ENCODE data around the gene SLC35F3. TPM values are rescaled to one million over a fixed set of nuclear protein-coding genes. Genes with fewer than 3 reads are reported as not detected.

The SLC35F3 gene
- total RNA-seq, 1 donor from 2014 or later, result not detected

DNA sequence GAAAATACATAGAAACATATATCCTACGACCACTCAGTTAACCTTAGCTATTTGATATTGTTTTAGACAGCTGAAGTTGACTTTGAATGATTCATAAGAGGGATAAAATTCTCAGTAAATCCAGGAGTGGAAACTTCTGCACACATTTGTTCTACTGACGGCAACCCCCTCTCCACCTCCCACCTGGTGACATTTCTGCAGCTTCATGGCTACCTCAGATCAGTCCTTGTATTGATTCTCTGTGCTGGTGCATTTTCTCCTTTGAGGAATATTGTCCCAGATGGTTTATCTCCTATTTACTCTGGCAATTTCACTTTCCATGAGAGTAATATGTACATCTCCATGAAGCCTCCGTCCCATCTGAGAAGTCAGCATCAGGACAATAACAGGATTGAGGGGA lies 411.1 kb downstream of the SLC35F3 start:
- ChIA-PET CTCF (no interaction called here), POLR2A (no interaction called here)
- TF ChIP-seq, protein P1, sequence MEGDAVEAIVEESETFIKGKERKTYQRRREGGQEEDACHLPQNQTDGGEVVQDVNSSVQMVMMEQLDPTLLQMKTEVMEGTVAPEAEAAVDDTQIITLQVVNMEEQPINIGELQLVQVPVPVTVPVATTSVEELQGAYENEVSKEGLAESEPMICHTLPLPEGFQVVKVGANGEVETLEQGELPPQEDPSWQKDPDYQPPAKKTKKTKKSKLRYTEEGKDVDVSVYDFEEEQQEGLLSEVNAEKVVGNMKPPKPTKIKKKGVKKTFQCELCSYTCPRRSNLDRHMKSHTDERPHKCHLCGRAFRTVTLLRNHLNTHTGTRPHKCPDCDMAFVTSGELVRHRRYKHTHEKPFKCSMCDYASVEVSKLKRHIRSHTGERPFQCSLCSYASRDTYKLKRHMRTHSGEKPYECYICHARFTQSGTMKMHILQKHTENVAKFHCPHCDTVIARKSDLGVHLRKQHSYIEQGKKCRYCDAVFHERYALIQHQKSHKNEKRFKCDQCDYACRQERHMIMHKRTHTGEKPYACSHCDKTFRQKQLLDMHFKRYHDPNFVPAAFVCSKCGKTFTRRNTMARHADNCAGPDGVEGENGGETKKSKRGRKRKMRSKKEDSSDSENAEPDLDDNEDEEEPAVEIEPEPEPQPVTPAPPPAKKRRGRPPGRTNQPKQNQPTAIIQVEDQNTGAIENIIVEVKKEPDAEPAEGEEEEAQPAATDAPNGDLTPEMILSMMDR (IDR thresholded peaks at IDR 0.05), result no peak
- intact Hi-C loops (cut with micrococcal nuclease), result no loop called here
- Mint-ChIP-seq H3K4me3 (no peak overlapping the region), H3K9me3 (no peaks in the 10 kb centered on the region), H3K4me1 (peaks cover 14% of the 10 kb centered on the region), H3K27ac (no peak overlapping the region), H3K27me3 (peaks cover 47% of the 10 kb centered on the region), H3K36me3 (ENCODE audit: low read depth) (no peaks in the 10 kb centered on the region)
- ATAC-seq (ENCODE audit: low read depth) (no peak), DNase-seq (no peak)

- H3K36me3 Mint-ChIP-seq (ENCODE audit: low read depth), result no peaks in the 10 kb centered on the region
- POLR2A ChIA-PET, result no interaction called here
- no peak overlapping the region for H3K27ac Mint-ChIP-seq
- no peaks in the 10 kb centered on the region for H3K9me3 Mint-ChIP-seq
- peaks cover 42% of the 10 kb centered on the region for H3K27me3 Mint-ChIP-seq
- CTCF ChIA-PET, result no interaction called here
- H3K4me3 Mint-ChIP-seq, result no peak overlapping the region
- peaks cover 14% of the 10 kb centered on the region for H3K4me1 Mint-ChIP-seq
- ATAC-seq (ENCODE audit: low read depth) (no peak), DNase-seq (no peak)
- intact Hi-C loops (cut with micrococcal nuclease), result no loop called here
- TF ChIP-seq, protein P1 (IDR thresholded peaks at IDR 0.05), result no peak
These were observed 412.0 kb downstream of the SLC35F3 start for GRCh38 chr1:234316486-234316885.

DNA sequence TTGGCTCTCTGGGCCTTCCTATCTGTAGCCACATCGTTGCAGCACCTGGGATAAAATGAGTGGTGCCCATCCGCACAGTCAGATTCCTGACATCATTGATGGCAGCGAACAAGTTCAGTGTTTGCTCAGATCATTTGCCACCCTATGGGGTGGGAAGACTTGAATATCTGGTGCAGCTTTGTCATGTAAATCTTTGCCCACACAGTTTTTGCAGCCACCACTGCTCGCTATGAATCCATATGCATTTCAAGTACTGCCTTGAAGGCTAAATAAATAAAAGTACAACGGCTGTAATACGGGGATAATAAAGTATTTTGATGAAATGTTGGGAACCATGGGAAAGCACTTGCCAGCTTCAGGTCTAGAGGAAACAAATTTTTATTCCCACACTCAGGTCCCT lies 412.5 kb downstream of the SLC35F3 start:
- H3K9me3 Mint-ChIP-seq, result no peaks in the 10 kb centered on the region
- no peak overlapping the region for H3K27ac Mint-ChIP-seq
- ATAC-seq (ENCODE audit: low read depth) (no peak), DNase-seq (no peak)
- no peaks in the 10 kb centered on the region for H3K36me3 Mint-ChIP-seq (ENCODE audit: low read depth)
- ChIA-PET POLR2A (no interaction called here), CTCF (no interaction called here)
- peaks cover 14% of the 10 kb centered on the region for H3K4me1 Mint-ChIP-seq
- intact Hi-C loops (cut with micrococcal nuclease), result no loop called here
- peaks cover 42% of the 10 kb centered on the region for H3K27me3 Mint-ChIP-seq
- no peak overlapping the region for H3K4me3 Mint-ChIP-seq
- TF ChIP-seq, protein P1 (IDR thresholded peaks at IDR 0.05), result no peak

DNA sequence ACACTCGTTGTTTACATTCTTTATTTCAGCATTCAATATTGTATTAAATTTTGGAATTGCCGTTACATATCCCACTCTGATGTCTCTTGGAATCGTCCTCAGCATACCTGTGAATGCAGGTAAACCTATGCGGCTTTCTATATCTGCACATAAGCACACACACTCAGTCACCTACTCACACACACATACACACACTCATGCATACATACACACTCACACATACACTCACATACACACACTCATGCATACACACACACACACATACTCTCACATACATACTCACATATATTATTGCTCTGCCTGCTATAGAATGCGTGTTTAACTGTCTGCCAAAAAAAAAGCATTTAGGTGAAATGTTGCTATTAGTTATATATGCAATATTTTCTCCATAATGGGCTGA lies 415.6 kb downstream of the SLC35F3 start:
- Mint-ChIP-seq H3K4me1 (peaks cover 19% of the 10 kb centered on the region), H3K27me3 (peaks cover 45% of the 10 kb centered on the region), H3K36me3 (ENCODE audit: low read depth) (no peaks in the 10 kb centered on the region), H3K9me3 (no peaks in the 10 kb centered on the region), H3K4me3 (no peak overlapping the region), H3K27ac (no peak overlapping the region)
- ChIA-PET POLR2A (no interaction called here), CTCF (interaction anchor here (2.1 kb wide), 1 partner anchor 10 kb away, joined by 12 read pairs; no protein-coding TSS in a partner anchor)
- DNase-seq (no peak), ATAC-seq (ENCODE audit: low read depth) (no peak)
- intact Hi-C loops (cut with micrococcal nuclease), result no loop called here
- TF ChIP-seq, protein P1 (IDR thresholded peaks at IDR 0.05), result no peak

DNA sequence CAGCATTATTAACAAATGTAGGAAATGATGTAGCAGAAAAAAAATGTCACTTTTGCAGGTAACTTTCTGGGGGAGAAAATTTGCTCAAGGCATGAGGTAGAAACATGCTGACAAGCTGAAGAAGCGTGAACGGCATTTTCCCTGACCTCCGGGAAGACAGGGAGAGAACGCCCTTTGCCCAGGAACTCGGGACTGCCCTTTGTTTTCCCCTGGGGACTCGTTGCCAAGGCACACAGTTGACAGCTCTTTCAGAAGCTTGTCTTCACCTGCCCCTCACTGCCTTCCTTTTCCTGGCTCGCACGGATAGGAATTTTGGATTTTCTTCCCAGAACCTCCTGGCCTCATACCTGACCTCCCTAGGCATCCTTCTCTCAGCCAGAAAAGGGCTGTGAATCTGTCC lies 416.1 kb downstream of the SLC35F3 start:
- ATAC-seq (ENCODE audit: low read depth) (no peak), DNase-seq (no peak)
- Mint-ChIP-seq H3K27me3 (peaks cover 45% of the 10 kb centered on the region), H3K9me3 (no peaks in the 10 kb centered on the region), H3K27ac (no peak overlapping the region), H3K4me1 (peaks cover 17% of the 10 kb centered on the region), H3K36me3 (ENCODE audit: low read depth) (no peaks in the 10 kb centered on the region), H3K4me3 (no peak overlapping the region)
- CTCF ChIA-PET, result no interaction called here
- POLR2A ChIA-PET, result no interaction called here
- intact Hi-C loops (cut with micrococcal nuclease), result no loop called here
- TF ChIP-seq, protein P1 (IDR thresholded peaks at IDR 0.05), result no peak
